ENCODE data around the gene EML6.

Gene EML6

DNA sequence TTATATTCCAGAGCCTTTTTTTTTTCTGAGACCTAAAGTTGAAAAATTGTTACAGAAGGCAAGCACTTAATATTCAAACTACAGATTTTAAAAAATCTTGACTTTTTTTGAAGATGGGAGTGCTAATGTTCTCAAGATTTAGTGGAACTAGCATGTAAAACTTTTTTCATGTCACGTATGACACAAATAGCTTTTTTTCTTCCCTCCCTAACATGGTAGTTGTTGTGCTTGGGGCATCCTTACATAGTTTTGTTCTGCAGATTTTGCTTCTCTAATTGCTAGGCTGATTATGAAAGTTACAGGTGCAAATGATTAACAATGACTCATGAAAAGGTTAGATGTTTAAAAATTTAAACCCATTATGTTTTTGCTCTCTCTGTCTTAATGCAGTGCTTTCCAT is 3.0 kb downstream of the EML6 start:
- TF ChIP-seq, protein P1, sequence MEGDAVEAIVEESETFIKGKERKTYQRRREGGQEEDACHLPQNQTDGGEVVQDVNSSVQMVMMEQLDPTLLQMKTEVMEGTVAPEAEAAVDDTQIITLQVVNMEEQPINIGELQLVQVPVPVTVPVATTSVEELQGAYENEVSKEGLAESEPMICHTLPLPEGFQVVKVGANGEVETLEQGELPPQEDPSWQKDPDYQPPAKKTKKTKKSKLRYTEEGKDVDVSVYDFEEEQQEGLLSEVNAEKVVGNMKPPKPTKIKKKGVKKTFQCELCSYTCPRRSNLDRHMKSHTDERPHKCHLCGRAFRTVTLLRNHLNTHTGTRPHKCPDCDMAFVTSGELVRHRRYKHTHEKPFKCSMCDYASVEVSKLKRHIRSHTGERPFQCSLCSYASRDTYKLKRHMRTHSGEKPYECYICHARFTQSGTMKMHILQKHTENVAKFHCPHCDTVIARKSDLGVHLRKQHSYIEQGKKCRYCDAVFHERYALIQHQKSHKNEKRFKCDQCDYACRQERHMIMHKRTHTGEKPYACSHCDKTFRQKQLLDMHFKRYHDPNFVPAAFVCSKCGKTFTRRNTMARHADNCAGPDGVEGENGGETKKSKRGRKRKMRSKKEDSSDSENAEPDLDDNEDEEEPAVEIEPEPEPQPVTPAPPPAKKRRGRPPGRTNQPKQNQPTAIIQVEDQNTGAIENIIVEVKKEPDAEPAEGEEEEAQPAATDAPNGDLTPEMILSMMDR (IDR thresholded peaks at IDR 0.05; ENCODE audit: low read depth, low read length) = no peak
- DNase-seq = no peak
- Histone ChIP-seq H3K36me3 (no peaks in the 10 kb centered on the region), H3K27ac (no peak overlapping the region), H3K27me3 (ENCODE audit: insufficient read depth, low read depth, severe bottlenecking) (no peaks in the 10 kb centered on the region), H3K4me3 (ENCODE audit: low read depth, low read length) (no peak overlapping the region), H3K9me3 (ENCODE audit: severe bottlenecking) (no peaks in the 10 kb centered on the region)

DNA sequence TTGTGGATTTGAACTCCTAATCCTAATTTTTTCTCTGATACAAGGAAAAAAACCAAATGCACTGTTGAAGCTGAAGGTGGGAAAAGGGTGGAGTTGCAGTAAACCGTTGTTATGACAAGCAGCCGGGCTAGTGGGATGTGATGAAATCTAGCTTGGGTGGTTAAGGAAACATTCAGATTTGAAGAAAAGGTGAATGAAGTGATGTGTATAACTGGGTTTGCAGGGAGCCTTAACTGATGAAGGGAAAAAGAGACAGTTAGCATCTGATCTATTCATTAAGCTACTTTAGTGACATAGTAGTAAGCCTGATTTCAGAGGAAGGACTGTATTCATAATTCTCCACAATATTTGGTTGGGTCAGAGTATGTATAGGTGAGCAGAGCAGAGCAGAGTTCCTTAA is 3.5 kb downstream of the EML6 start:
- Histone ChIP-seq H3K4me3 (ENCODE audit: low read depth, low read length) (no peak overlapping the region), H3K36me3 (no peaks in the 10 kb centered on the region), H3K27me3 (ENCODE audit: insufficient read depth, low read depth, severe bottlenecking) (no peaks in the 10 kb centered on the region), H3K27ac (no peak overlapping the region), H3K9me3 (ENCODE audit: severe bottlenecking) (no peaks in the 10 kb centered on the region)
- no peak for DNase-seq
- TF ChIP-seq, protein P1 (IDR thresholded peaks at IDR 0.05; ENCODE audit: low read depth, low read length) = no peak

DNA sequence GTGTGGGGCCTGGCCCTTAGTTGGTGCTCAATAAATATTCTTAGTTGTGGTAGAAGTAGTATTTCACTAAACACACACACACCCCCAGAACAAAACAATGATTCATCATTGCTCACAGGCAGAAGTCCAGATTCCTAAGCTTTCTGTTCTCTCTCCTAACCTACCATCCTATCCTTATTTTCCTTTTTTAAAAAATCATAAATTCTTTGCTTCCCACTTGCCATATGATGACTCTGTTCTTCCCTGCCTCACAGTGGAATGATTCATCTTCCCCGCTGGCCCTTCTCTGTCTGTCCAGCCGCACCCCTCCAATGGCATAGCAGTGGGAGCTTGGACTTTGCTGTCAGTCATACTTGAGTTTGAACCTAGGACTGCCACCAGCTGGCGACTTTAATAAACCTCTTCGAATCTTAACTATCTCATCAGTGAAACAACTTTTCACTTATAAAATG is 5.2 kb downstream of the EML6 start:
- H3K36me3 ChIP-seq = no peaks in the 10 kb centered on the region
- H3K27me3 ChIP-seq (ENCODE audit: insufficient read depth, low read depth, severe bottlenecking) = no peaks in the 10 kb centered on the region
- TF ChIP-seq, protein P1 (IDR thresholded peaks at IDR 0.05; ENCODE audit: low read depth, low read length) = no peak
- no peak for DNase-seq
- H3K4me3 ChIP-seq (ENCODE audit: low read depth, low read length) = no peak overlapping the region
- no peak overlapping the region for H3K27ac ChIP-seq
- no peaks in the 10 kb centered on the region for H3K9me3 ChIP-seq (ENCODE audit: severe bottlenecking)

DNA sequence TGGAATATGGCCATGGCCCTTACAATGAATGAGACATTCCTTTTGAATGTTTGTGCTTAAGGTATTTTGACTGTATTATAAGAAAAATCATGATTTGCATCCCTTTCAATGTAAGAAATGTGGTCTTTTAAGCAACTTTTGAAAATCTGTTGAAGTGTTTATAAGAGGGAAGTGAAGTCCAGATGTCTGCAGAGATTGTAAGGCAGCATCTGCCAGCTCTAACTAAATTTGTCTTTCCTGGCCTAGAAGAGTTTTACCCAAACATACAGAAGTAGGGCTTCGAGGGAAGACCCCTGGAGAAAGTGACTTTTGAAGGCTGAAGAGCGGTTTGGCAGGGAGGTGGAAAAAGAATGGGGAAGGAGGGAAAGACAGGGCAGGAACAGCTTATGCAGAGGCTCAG is 12.2 kb downstream of the EML6 start:
- H3K9me3 ChIP-seq (ENCODE audit: severe bottlenecking) = no peaks in the 10 kb centered on the region
- H3K27me3 ChIP-seq (ENCODE audit: insufficient read depth, low read depth, severe bottlenecking) = no peaks in the 10 kb centered on the region
- TF ChIP-seq, protein P1 (IDR thresholded peaks at IDR 0.05; ENCODE audit: low read depth, low read length) = no peak
- no peaks in the 10 kb centered on the region for H3K36me3 ChIP-seq
- no peak overlapping the region for H3K27ac ChIP-seq
- H3K4me3 ChIP-seq (ENCODE audit: low read depth, low read length) = no peak overlapping the region
- no peak for DNase-seq

DNA sequence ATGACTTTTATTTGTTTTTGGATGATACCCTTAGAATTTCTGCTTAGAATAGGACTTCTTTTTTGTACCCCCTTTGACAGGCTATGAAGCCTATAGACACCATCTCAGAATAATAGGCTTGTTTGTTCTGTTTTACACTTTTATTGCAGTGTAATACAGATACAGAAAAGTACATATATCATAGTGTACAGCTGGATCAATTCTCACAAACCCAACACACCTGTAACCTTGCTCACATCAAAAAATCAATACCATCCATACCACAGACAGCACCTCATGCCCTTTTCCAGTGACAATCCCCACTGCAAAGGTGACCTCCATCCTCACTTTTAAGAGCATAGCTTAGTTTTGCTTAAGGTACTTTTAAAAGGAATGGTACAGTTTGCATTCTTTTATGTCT is 14.8 kb downstream of the EML6 start:
- Histone ChIP-seq H3K9me3 (ENCODE audit: severe bottlenecking) (no peaks in the 10 kb centered on the region), H3K36me3 (no peaks in the 10 kb centered on the region), H3K4me3 (ENCODE audit: low read depth, low read length) (no peak overlapping the region), H3K27me3 (ENCODE audit: insufficient read depth, low read depth, severe bottlenecking) (no peaks in the 10 kb centered on the region), H3K27ac (no peak overlapping the region)
- DNase-seq = no peak
- TF ChIP-seq, protein P1 (IDR thresholded peaks at IDR 0.05; ENCODE audit: low read depth, low read length) = no peak

DNA sequence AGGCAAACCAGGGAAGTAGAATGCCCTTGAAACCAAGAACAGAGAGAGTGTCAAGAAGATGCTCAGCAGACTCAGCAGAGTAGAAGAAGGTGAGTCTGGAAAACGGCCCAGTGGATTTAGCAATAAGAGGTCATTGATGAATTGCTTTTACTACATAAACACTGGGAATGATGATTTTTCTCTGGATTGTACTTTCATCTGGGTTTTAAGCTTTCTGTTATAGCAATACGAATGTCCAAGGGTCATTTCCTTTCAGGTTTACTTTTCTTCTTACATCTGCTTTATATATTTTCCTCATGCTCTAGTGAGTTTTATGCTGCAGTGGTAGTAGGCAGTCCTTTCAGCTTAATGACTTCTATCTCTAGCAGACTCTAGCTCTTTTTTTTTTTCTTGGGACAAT is 16.9 kb downstream of the EML6 start:
- no peaks in the 10 kb centered on the region for H3K36me3 ChIP-seq
- no peaks in the 10 kb centered on the region for H3K27me3 ChIP-seq (ENCODE audit: insufficient read depth, low read depth, severe bottlenecking)
- TF ChIP-seq, protein P1 (IDR thresholded peaks at IDR 0.05; ENCODE audit: low read depth, low read length) = no peak
- H3K4me3 ChIP-seq (ENCODE audit: low read depth, low read length) = no peak overlapping the region
- no peak overlapping the region for H3K27ac ChIP-seq
- no peak for DNase-seq
- H3K9me3 ChIP-seq (ENCODE audit: severe bottlenecking) = no peaks in the 10 kb centered on the region
